Ascending aorta (tissue), 2 donors: ENCODE results near the gene CYP4F22. TPM values are rescaled to one million over a fixed set of nuclear protein-coding genes. Genes with fewer than 3 reads are reported as not detected.
A peak's percentile ranks its signal among the peaks of the same experiment; 100 is the strongest.

Experiments used
- DNase-seq, 2 donors: peaks; one replicate each; pipeline ENCODE4 v3.0.0-alpha.2; 2019; ENCODE audit warnings: low spot score in 2 of 2
- H3K27ac ChIP-seq, 2 donors: fragments of 200-600 bp; sonication (generic); one replicate each; pipeline ENCODE4 v1.5.1; 2016 to 2017; ENCODE audit warnings: mild to moderate bottlenecking in 1 of 2
- H3K27me3 ChIP-seq: fragments of 200-600 bp; sonication (generic); one replicate; pipeline ENCODE4 v1.5.1; 2017
- H3K36me3 ChIP-seq, 2 donors: fragments of 200-600 bp; sonication (generic); one replicate each; pipeline ENCODE4 v1.5.1; 2016
- H3K4me1 ChIP-seq, 2 donors: fragments of 200-600 bp; sonication (generic); one replicate each; pipeline ENCODE4 v1.5.1; 2016 to 2017; ENCODE audit warnings: mild to moderate bottlenecking in 1 of 2
- H3K4me3 ChIP-seq, 2 donors: fragments of 200-600 bp; sonication (generic); one replicate each; pipeline ENCODE4 v1.5.1; 2016 to 2017; ENCODE audit warnings: mild to moderate bottlenecking in 1 of 2
- H3K9me3 ChIP-seq, 2 donors: fragments of 200-600 bp; sonication (generic); one replicate each; pipeline ENCODE4 v1.5.1; 2016
- CTCF ChIP-seq, 3 experiments: fragments of 200-600 bp in 2 of 3; fragments of 450-650 bp in 1 of 3; sonication (generic) in 2 of 3; IDR thresholded peaks; one replicate each; pipeline ENCODE4 v1.5.1; 2016 to 2019; ENCODE audit warnings: antibody characterized with exemption in 3 of 3, mild to moderate bottlenecking in 1 of 3, moderate library complexity in 1 of 3
- intact Hi-C: fragments of 100-400 bp; cut with DNase I; formaldehyde crosslinking; loops from one replicate; pipeline ENCODE4 v1.15.1; 2023
- total RNA-seq: library from RNA; depleted of rRNA; stranded (reverse); fragments of >200 nt; gene quantifications from one replicate; pipeline ENCODE4 v1.1.0, GENCODE V29; 2016

Gene CYP4F22
- total RNA-seq, 1 donor from 2014 or later, result not detected

- DNase-seq, result no peak
- intact Hi-C loops, result no loop called here
Measured at GRCh38 chr19:15576526-15577156, 68.3 kb downstream of the CYP4F22 start.

GRCh38 chr19:15577184-15577771 is 69.0 kb downstream of the CYP4F22 start:
- no peak overlapping the region for H3K27ac ChIP-seq
- H3K4me1 ChIP-seq, result no peaks in the 10 kb centered on the region
- no peaks in the 10 kb centered on the region for H3K36me3 ChIP-seq
- no peak for DNase-seq
- H3K27me3 ChIP-seq, result no peaks in the 10 kb centered on the region
- TF ChIP-seq CTCF (IDR thresholded peaks at IDR 0.05), result no peak
- no peak overlapping the region for H3K4me3 ChIP-seq
- H3K9me3 ChIP-seq, result no peaks in the 10 kb centered on the region
- intact Hi-C loops, result no loop called here

More at GRCh38 chr19:15576526-15577156, 68.3 kb downstream of the CYP4F22 start:
- Histone ChIP-seq H3K27ac (no peak overlapping the region), H3K9me3 (no peaks in the 10 kb centered on the region), H3K36me3 (no peaks in the 10 kb centered on the region), H3K4me1 (no peaks in the 10 kb centered on the region), H3K4me3 (no peak overlapping the region), H3K27me3 (no peaks in the 10 kb centered on the region)
- no peak for TF ChIP-seq CTCF (IDR thresholded peaks at IDR 0.05)

GRCh38 chr19:15583346-15583745 is 75.0 kb downstream of the CYP4F22 start:
- intact Hi-C loops, result no loop called here
- no peak for DNase-seq
- H3K27me3 ChIP-seq, result peaks cover 5% of the 10 kb centered on the region

GRCh38 chr19:15584095-15584494 is 75.8 kb downstream of the CYP4F22 start:
- H3K4me1 ChIP-seq, result no peaks in the 10 kb centered on the region
- no peaks in the 10 kb centered on the region for H3K9me3 ChIP-seq
- H3K36me3 ChIP-seq, result no peaks in the 10 kb centered on the region
- no peak overlapping the region for H3K27ac ChIP-seq
- no peak for DNase-seq
- H3K4me3 ChIP-seq, result no peak overlapping the region
- H3K27me3 ChIP-seq, result peaks cover 5% of the 10 kb centered on the region
- intact Hi-C loops, result no loop called here
- TF ChIP-seq CTCF (IDR thresholded peaks at IDR 0.05), result no peak

More at GRCh38 chr19:15583346-15583745, 75.0 kb downstream of the CYP4F22 start:
- no peak overlapping the region for H3K4me3 ChIP-seq
- H3K9me3 ChIP-seq, result no peaks in the 10 kb centered on the region
- H3K4me1 ChIP-seq, result no peaks in the 10 kb centered on the region
- no peaks in the 10 kb centered on the region for H3K36me3 ChIP-seq
- TF ChIP-seq CTCF (IDR thresholded peaks at IDR 0.05), result no peak
- no peak overlapping the region for H3K27ac ChIP-seq

- H3K4me3 ChIP-seq, result no peak overlapping the region
- intact Hi-C loops, result no loop called here
- no peaks in the 10 kb centered on the region for H3K9me3 ChIP-seq
- peak; percentile 73 to 89 (median 80) for TF ChIP-seq CTCF (IDR thresholded peaks at IDR 0.05)
- H3K4me1 ChIP-seq, result no peaks in the 10 kb centered on the region
- peaks cover 5% of the 10 kb centered on the region for H3K27me3 ChIP-seq
- peak; percentile 14 to 83 for DNase-seq
- H3K36me3 ChIP-seq, result no peaks in the 10 kb centered on the region
- no peak overlapping the region for H3K27ac ChIP-seq
Measured at GRCh38 chr19:15584541-15585115, 76.3 kb downstream of the CYP4F22 start.
